GM15510 (cell line): ENCODE data around the gene CRYBG2.

Source experiments
- POLR2A ChIP-seq: IDR thresholded peaks from 3 replicates; pipeline ENCODE4 v1.6.1; 2011; ENCODE audit warnings: borderline replicate concordance; ENCODE audit not compliant: insufficient read length; ENCODE audit errors: extremely low read depth

CRYBG2 gene

DNA sequence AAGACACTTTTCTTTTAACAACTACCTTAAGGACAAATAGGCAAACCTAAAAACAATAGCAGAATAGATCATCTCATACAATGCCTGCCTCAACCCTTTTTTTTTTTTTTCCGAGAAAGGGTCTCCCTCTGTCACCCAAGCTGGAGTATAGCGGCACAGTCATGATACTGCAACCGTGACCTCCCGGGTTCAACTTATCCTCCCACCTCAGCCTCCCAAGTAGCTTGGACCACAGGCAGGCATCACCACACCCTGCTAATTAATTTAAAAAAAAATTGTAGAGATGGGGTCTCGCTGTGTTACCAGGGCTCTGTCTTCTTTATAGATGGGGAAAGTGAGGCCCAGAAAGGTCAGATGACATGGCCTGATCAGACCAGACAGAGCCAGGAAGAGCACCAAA lies 66.1 kb downstream of the CRYBG2 start:
- TF ChIP-seq POLR2A, result no peak

DNA sequence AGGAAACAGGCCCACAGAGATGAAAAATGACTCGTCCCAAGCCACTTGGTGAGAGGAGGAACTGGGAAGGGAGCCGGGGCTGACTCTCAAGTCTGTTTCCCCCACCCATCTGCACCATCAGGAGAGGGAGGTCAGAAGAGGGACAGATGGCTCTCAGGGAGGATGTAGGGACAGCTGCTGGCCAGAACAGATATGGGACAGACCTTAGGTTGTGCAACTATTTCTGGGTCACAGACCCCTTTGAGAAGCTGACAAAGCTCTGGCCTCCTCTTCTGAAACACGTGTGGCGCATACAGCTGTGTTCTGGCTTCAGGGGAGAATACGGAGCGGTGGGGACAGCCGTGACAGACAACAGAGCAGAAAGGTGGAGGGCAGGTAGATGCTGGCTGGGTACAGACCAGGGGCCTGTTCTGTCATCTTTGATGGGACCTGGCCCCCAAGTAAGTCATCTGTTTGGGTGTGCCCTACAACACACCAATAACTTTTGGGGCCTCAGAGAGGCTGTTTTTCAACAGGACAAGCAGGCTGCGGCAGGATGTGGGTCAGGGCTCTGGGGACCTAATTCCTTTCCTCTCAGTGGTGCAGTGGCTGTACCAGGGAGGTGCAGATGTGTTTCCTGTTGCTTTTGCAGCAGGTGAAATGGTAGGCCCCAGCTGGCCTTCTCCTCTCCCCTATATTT lies 66.8 kb downstream of the CRYBG2 start:
- TF ChIP-seq POLR2A, result peak; percentile 43

GRCh38 chr1:26286064-26286416 lies 67.9 kb downstream of the CRYBG2 start:
- TF ChIP-seq POLR2A, result no peak

DNA sequence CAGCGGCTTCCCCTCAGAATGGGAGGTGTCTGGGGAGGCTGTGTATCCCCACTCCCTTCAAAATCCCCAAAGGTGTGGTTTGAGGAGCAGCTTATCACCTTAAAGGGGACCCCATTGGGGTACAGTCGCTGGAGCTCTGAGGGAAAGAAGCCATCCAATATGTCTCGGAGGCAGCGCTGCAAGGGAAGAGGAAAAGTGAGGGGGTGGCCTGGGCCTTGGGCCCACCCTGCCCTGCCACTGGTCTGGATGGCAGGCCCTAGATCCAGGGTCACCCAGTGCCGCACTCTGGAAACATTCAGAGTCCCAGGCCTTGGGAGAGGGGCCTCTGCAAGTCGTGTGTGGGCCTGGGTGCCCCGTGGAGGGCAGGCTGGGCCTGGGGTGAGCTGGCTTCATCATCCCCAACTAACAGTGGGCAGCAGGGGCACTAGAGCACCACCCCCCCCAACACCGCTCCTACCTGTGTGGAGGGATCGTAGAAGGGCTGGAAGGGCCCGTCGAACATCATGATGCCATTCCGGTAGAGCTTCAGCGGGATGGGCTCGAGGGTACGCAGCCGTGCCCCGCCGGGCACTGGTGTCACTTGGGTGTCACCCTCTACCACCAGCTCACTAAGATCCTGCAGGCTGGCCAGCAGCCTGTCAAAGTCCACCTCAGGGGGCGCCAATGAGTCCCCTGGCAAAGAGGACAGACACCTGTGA lies 68.4 kb downstream of the CRYBG2 start:
- TF ChIP-seq POLR2A, result no peak

DNA sequence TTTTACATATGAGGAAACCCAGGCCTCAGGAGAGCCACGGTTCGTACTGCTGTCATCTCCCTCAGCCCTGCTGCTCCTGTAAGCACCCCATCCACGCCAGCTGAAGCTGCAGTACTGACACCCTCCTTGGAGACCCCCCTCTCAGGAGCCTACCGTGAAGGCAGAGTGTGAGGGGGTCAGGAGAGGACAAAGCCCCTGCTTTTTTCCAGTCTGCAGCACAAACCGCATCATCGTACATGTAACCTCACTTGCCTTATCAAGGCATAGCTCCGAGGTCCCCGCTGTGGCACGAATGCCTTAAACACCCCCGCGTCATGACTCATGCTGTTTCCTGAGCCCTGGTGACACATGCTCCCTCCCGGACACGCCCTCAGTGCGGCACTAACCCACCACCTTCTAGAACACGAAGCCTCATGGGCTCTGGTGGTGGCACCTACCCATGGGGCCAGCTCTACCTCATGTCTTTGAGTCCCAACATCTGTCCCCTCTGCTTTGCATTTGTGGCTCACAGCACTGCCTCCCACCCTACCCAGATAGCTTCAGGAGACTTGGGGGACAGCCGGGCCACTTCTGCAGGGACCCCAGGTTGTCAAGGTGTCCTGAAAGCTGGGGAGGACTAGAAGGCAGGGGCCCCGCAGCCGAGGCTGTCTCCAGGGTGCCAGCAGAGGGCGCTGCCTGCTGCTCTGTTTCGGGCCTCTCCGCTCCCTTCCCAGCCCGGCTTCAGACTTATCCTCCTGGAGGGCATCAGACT lies 69.2 kb downstream of the CRYBG2 start:
- no peak for TF ChIP-seq POLR2A

- TF ChIP-seq POLR2A, result no peak
These were observed 69.9 kb downstream of the CRYBG2 start for GRCh38 chr1:26283871-26284596.

DNA sequence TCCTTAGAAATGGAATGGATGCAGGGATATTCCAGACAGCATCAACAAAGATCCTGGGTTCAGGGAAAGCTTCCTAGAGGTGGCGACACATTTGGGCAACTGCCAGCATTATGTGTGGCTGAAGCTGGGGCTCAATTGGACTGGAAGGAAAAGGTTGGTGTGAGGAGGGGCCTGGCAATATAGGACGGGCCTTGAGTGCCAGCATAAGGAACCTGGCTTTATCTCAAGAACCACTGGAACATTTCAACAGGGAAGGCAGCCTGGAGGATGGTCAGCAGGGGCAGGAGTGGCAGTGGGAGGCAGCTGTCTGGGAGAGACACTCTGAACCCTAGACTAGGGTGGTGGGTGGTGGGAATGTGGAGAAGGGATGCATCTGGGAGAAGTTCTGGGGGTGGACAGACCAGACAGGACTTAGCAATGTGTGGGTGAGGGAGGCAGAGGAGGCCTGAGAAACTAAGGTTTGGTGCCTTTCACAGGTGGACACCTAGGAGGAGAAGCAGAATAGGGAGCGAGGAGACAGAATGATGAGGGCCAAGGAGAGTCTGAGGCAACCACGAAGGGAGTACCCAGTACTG lies 70.6 kb downstream of the CRYBG2 start:
- no peak for TF ChIP-seq POLR2A

DNA sequence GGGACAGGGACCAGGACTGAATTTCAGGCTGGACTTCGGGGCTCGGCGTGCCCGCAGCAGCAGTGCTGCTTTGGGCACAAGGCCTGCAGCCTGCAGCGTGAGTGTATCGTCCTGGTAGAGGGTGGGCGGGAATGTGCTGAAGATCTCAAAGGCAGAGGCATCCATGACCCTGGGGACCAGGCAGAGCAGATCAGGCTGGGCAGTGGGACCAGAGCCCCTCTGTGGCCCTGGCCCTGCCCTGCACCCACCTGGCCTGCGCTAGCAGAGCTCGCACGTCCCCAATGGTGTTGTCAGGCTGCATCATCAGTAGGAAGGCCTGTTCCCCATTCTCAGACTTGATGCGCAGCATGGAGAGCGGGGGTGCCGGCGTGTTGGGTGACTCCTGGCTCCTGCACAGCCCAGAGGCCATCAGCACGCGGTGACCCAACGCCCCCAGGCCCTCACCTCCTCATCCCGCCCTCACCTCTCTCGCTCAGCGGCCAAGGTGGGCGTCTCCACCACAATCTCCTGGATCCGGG lies 71.5 kb downstream of the CRYBG2 start:
- no peak for TF ChIP-seq POLR2A

DNA sequence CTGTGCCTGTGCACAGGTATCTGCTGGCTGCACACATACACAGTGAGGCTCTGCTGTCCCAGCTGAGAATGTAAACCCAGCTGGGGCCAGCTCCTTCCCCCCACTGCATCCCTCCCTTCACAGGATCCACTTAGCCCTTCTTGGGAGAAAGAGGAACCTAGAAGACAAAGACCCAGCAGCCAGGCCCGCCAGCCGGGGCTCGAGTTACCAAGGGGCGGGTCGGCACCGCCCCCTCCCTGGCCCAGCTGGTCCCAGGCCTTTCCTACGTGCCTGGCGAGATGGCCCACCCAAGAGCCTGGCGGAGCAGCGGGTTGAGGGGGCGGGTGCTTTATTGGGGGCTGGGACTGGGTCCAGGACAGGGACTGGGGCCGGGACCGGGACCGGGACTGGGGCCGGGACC lies 72.0 kb downstream of the CRYBG2 start:
- TF ChIP-seq POLR2A, result no peak

DNA sequence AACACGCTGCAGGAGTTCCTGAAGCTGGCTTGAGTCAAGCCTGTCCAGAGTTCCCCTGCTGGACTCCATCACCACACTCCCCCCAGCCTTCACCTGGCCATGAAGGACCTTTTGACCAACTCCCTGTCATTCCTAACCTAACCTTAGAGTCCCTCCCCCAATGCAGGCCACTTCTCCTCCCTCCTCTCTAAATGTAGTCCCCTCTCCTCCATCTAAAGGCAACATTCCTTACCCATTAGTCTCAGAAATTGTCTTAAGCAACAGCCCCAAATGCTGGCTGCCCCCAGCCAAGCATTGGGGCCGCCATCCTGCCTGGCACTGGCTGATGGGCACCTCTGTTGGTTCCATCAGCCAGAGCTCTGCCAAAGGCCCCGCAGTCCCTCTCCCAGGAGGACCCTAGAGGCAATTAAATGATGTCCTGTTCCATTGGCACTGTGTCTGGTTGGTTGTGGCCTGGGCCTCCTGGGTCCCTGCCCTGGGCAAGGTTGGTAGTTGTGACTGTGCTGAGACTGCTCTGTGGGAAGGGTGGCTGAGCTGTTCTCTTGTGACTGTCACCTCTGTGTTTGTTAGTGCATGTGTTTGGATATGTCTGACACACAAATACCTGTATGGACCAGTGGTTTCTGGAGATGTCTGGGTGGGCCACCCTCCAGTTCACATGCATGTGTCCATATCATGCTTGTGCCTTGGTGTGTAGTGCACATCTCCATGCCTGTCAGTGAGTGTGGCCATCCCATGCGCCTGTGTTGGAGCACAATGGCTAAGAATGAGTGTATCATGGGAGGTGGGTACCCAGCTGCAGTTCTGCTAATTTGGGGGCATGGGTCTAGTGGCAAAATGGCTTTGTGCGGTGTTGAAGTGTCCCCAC lies 72.6 kb downstream of the CRYBG2 start:
- no peak for TF ChIP-seq POLR2A

DNA sequence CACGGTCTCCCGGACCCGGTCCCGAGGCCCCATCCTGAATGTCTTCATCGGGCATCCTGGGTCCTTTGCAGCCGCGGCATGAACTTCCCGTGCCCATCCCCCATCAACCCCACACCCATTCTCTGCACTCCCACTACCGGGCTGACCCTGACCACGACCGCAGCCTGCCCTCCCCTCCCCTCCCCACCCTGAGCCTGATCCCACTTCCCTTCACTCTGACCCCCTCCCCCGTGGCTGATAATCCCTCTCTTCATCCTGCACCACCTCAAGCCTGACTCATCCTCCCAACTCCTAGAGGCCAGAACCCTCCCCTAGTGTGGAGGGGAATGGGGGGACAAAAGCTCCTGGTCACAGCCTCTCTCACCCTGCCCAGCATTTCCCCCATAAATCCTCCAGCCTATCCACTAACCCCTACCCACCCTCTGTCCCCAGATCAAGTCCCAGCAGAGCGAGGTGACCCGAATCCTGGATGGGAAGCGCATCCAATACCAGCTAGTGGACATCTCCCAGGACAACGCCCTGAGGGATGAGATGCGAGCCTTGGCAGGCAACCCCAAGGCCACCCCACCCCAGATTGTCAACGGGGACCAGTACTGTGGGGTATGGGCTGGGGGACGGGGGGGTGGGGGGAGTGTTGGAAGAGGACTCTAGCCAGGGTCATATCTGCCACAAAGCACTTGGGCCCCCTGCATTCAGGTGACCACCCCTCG lies 73.4 kb downstream of the CRYBG2 start:
- no peak for TF ChIP-seq POLR2A

DNA sequence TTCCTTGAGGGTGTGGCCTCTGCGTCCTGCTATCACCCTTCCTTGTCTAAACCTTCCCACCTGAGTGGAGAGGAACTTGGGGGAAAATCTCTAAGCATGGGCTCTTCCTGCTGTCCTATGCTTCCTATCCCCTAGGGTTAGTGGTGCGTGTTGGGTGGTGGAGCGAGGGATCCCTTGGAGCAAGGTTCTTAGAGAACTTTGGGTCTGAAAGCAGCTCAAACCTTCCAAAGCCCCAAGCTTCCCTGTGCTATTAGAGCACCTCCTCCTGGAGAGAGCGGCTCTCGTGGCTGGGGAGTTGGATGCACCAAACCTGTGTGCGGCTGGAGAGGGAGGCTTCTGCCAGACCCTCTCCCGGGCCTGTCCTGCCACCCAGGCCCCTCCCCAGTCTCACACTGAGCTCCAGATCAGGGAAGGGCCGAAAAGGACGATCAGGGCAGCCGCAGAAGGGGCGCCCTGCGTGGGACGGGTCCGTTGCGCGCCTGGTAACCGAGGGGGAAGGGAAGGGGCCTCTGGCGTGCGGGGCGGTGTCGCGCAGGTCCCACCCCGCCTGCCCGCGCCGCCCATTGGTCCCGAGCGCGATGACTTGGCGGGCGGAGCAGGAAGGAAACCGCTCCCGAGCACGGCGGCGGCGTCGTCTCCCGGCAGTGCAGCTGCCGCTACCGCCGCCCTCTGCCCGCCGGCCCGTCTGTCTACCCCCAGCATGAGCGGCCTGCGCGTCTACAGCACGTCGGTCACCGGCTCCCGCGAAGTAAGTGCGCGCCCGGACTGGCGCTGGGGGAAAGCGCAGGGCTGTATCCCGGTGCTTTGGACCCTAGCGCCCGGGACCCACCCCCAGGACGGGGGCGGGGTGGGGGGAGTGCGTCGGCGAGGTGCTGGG lies 74.2 kb downstream of the CRYBG2 start, which contains the start of gene SH3BGRL3:
Gene SH3BGRL3 (plus strand): TSS at position 631 of the 877 bp plus-strand sequence. CDS start 70 bp downstream, at position 701.
- peak; percentile 88 for TF ChIP-seq POLR2A
